GM23248 (cell line): ENCODE results near the gene IFT74.

ENCODE experiments used
- EZH2 ChIP-seq: fragments of 200-600 bp; sonication (generic); IDR thresholded peaks from 2 replicates; pipeline ENCODE4 v1.6.1; 2018; ENCODE audit warnings: antibody characterized with exemption, mild to moderate bottlenecking; ENCODE audit not compliant: insufficient read depth, poor library complexity, severe bottlenecking
- EZH2phosphoT487 ChIP-seq: fragments of 200-600 bp; sonication (generic); IDR thresholded peaks from 2 replicates; pipeline ENCODE4 v1.6.1; 2018; ENCODE audit warnings: antibody characterized with exemption, moderate library complexity, mild to moderate bottlenecking, low read depth; ENCODE audit not compliant: insufficient read depth

DNA sequence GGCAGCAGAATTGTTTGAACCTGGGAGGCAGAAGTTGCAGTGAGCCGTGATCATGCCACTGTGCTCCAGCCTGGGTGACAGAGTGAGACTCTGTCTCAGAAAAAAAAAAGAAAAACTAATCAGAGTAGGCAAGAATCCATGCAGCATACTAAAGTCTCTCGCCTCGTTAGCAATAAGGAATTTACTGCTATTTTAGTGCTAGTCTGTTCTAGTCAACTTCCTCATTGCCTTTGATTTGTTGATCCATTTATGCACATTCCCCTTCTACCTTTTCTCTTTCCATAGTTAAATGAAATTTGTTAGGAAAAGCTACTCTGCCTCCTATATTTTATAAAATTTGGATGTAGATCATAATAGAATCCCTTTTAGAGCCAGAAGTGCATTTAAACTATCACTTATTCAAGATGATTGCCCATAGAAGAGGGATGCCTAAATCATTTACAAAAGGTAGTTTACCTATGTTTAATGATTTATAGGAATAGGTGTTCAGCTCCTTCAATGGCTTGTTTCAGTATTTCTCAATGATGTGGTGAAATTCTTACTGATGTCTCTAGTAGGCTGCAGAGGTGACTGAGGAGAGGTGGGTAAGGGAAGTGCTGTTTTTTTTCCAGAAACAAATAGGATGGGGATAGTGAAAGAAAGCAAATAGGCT is 47.3 kb downstream of the IFT74 start:
- TF ChIP-seq EZH2 (no peak), EZH2phosphoT487 (no peak)
